Measurements from ENCODE around the gene KIDINS220.

Gene KIDINS220

DNA sequence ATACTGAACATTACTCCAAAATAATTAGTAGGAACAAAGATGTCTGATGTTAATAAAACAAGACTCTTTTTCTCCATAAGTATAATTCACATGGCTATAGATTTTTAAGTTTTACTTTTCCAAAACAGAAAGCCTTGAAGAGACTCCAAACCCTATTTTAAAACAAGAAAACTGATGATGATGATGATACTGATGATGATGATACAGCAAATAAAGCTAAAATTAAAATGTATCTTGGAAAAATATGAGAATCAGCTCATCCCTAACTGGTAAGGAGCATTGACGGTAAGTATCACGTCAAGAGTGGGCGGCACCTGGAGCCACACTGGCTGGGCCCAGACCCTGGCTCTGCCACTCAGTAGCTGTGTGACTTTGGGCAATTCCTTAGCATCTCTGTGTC, 116.0 kb downstream of the KIDINS220 start:
- TF ChIP-seq, protein P1, sequence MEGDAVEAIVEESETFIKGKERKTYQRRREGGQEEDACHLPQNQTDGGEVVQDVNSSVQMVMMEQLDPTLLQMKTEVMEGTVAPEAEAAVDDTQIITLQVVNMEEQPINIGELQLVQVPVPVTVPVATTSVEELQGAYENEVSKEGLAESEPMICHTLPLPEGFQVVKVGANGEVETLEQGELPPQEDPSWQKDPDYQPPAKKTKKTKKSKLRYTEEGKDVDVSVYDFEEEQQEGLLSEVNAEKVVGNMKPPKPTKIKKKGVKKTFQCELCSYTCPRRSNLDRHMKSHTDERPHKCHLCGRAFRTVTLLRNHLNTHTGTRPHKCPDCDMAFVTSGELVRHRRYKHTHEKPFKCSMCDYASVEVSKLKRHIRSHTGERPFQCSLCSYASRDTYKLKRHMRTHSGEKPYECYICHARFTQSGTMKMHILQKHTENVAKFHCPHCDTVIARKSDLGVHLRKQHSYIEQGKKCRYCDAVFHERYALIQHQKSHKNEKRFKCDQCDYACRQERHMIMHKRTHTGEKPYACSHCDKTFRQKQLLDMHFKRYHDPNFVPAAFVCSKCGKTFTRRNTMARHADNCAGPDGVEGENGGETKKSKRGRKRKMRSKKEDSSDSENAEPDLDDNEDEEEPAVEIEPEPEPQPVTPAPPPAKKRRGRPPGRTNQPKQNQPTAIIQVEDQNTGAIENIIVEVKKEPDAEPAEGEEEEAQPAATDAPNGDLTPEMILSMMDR (IDR thresholded peaks at IDR 0.05; ENCODE audit: extremely low read depth, insufficient read depth, missing control alignments): no peak
- no peak for DNase-seq (ENCODE audit: low spot score)
- in situ Hi-C loops (cut with MboI; ENCODE audit: low pct_unique_long_range_greater_than_20kb, low sequenced_read_pairs, unreplicated experiment): no loop called here

DNA sequence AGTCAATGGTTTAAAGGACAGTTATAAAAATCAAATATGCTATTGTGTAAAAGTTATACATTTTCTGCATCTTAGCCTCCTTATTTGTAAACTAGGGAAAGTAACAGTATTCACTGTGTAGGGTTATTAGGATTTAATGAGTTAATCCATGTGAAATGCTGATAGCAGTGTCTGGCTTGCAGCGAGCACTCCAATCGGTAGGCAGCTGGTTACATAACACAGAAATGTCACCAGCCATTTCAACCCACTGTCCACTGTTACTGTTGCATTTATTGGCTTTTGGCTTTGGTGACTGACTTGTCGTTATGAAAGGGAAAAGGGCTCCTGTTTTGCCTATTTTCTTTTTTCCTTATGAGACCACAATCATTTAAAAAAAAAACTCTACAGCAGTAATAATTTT, 116.7 kb downstream of the KIDINS220 start:
- in situ Hi-C loops (cut with MboI; ENCODE audit: low pct_unique_long_range_greater_than_20kb, low sequenced_read_pairs, unreplicated experiment): no loop called here
- TF ChIP-seq, protein P1 (IDR thresholded peaks at IDR 0.05; ENCODE audit: extremely low read depth, insufficient read depth, missing control alignments): no peak
- no peak for DNase-seq (ENCODE audit: low spot score)

DNA sequence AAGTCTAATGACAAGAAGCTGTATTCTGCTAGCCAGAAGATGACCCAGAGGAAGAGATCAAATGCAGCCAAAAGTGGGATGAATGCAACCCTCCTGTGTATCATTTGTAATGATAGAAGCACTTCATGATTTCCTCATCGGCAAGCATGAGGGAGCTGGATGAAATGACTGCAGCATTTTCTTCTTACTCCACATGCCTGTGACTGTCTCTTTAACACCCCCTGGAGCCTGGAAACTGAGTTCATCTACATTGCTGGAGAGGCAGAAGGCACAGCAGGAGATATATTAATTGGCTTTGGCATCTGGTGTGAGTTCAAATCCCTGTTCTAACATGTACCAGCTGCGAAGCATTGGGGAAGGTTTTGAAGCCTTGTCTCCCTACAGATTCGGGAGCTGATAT, 117.9 kb downstream of the KIDINS220 start:
- no peak for DNase-seq (ENCODE audit: low spot score)
- TF ChIP-seq, protein P1 (IDR thresholded peaks at IDR 0.05; ENCODE audit: extremely low read depth, insufficient read depth, missing control alignments): no peak
- in situ Hi-C loops (cut with MboI; ENCODE audit: low pct_unique_long_range_greater_than_20kb, low sequenced_read_pairs, unreplicated experiment): no loop called here

DNA sequence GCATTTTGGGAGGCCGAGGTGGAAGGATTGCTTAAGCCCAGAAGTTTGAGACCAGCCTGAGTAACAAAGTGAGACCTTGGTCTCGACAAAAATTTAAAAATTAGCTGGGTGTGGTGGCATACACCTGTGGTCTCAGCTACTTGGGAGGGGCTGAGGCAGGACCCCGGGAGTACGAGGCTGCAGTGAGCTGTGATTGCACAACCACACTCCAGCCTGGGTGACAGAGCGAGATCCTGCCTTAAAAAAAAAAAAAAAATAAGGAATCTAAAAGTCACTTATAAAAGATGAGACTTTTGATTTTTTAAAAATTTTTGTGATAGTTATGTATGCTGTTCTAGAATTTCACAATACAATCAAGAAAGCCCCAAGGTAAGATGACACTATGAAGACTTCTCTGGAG, 122.4 kb downstream of the KIDINS220 start:
- TF ChIP-seq, protein P1 (IDR thresholded peaks at IDR 0.05; ENCODE audit: extremely low read depth, insufficient read depth, missing control alignments): no peak
- in situ Hi-C loops (cut with MboI; ENCODE audit: low pct_unique_long_range_greater_than_20kb, low sequenced_read_pairs, unreplicated experiment): no loop called here
- no peak for DNase-seq (ENCODE audit: low spot score)

DNA sequence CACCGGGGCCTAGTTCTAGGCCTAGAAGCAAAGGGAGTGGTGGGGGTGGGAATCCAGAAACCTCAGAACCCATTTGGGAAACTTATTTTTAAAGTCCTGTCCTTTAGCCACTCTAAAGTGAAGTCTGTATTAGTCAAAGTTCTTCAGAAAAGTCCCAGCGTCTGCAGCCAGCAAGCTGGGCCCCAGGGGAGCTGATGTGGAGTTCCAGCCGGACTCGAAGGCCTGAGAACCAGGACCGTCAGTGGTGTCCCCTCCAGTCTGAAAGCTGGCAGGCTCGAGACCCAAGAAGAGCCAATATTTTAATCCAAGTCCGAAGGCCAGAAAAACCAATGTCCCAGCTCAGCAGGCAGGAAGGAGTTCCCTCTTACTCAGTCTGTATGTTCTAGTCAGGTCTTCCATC, 123.1 kb downstream of the KIDINS220 start:
- no peak for DNase-seq (ENCODE audit: low spot score)
- in situ Hi-C loops (cut with MboI; ENCODE audit: low pct_unique_long_range_greater_than_20kb, low sequenced_read_pairs, unreplicated experiment): no loop called here
- TF ChIP-seq, protein P1 (IDR thresholded peaks at IDR 0.05; ENCODE audit: extremely low read depth, insufficient read depth, missing control alignments): no peak

DNA sequence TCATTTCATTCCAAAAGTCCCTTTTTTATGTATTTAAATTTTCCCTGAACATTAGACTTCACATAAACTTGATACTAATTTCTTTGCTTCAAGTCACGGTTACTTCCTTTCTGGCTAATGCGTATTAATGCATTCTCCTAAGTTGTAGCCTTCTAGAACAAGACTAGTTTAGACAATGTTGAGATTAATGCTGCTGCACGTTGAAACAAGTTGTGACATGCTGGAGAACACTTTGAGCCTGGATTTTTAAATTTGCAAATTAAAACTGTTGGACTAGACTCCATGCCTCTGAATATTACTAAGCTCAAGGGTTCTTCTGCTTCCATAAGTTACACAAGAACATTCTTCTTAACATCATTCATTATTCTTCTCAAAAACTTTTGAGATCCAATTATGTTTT, 126.5 kb downstream of the KIDINS220 start:
- TF ChIP-seq, protein P1 (IDR thresholded peaks at IDR 0.05; ENCODE audit: extremely low read depth, insufficient read depth, missing control alignments): no peak
- no peak for DNase-seq (ENCODE audit: low spot score)
- in situ Hi-C loops (cut with MboI; ENCODE audit: low pct_unique_long_range_greater_than_20kb, low sequenced_read_pairs, unreplicated experiment): no loop called here

DNA sequence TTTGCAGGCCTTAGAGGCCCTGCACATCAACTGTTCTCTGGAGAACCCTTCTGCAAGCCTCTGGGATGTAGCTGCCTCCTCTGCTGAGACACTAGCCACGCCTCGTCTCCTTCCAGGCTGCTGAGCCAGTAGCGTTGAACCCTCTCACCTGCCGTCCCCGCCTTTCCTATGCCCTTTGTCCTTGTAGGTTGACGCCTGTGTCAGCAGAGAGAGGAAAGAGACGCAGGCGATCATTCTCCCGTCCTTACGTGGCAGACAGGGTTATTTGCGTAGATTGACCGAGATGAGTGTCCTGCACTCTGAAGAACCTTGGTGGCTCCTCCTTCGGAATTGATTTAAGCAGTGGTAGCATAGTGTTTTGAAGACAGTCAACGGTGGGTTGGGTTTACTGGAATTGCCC, 127.8 kb downstream of the KIDINS220 start:
- DNase-seq (ENCODE audit: low spot score): no peak
- TF ChIP-seq, protein P1 (IDR thresholded peaks at IDR 0.05; ENCODE audit: extremely low read depth, insufficient read depth, missing control alignments): no peak

More for the DNA sequence above, 127.8 kb downstream of the KIDINS220 start:
- in situ Hi-C loops (cut with MboI; ENCODE audit: low pct_unique_long_range_greater_than_20kb, low sequenced_read_pairs, unreplicated experiment): no loop called here
